Endothelial cell of umbilical vein (primary cell): ENCODE results near the gene TOM1. TPM values are rescaled to one million over a fixed set of nuclear protein-coding genes. Genes with fewer than 3 reads are reported as not detected.

Source experiments
- BruUV-seq: library from RNA; stranded (reverse); fragments of 400-500 nt; replicated peaks from 2 replicates; lab custom pipeline; 2021; lab: Mats Ljungman, UMichigan
- CTCF ChIA-PET: fragments of 300-600, 350-600 bp; sonication (Branson Sonifier 250); formaldehyde crosslinking; loops from one replicate; lab custom pipeline; 2021; ENCODE audit warnings: antibody characterized with exemption, inconsistent platforms; lab: Charles Lee
- POLR2A ChIA-PET: fragments of 300-600, 350-600 bp; sonication (Branson Sonifier 250); formaldehyde crosslinking; loops from one replicate; lab custom pipeline; 2021; ENCODE audit warnings: antibody characterized with exemption, inconsistent platforms; lab: Charles Lee
- DNase-seq: peaks from one replicate; pipeline ENCODE4 v3.0.0-alpha.2; 2011; ENCODE audit warnings: low read depth, low spot score
- FAIRE-seq: peaks from 2 replicates; lab custom pipeline; 2011; peaks lifted over from hg19 to GRCh38; lab: Jason Lieb, UNC
- H2AFZ ChIP-seq: 2 replicates; pipeline ENCODE4 v1.6.0; 2012; ENCODE audit warnings: low read depth, low read length, control low read depth, inconsistent platforms
- H3K27ac ChIP-seq: 2 replicates; pipeline ENCODE4 v1.5.1; 2011; ENCODE audit warnings: low read depth, mild to moderate bottlenecking, control low read depth, low read length, moderate library complexity; ENCODE audit not compliant: insufficient read depth
- H3K27me3 ChIP-seq, 2 experiments: 2 replicates each; pipeline versions ENCODE4 v1.6.0 to v1.6.1; 2011; ENCODE audit warnings: low read length in 2 of 2, mixed read lengths in 1 of 2; ENCODE audit not compliant: control insufficient read depth in 2 of 2, insufficient read depth in 2 of 2
- H3K36me3 ChIP-seq, 2 experiments: 2 replicates in 1 of 2; 3 replicates in 1 of 2; pipeline ENCODE4 v1.5.1; 2011; ENCODE audit warnings: low read length in 2 of 2, mild to moderate bottlenecking in 1 of 2, moderate library complexity in 1 of 2; ENCODE audit not compliant: control insufficient read depth in 2 of 2, insufficient read depth in 2 of 2; ENCODE audit errors: extremely low read depth in 1 of 2
- H3K4me1 ChIP-seq: 3 replicates; pipeline ENCODE4 v1.5.1; 2011; ENCODE audit warnings: mild to moderate bottlenecking, low read length; ENCODE audit not compliant: control insufficient read depth, insufficient read depth; ENCODE audit errors: extremely low read depth
- H3K4me2 ChIP-seq: 2 replicates; pipeline ENCODE4 v1.6.1; 2011; ENCODE audit warnings: low read length, control low read depth, mixed read lengths; ENCODE audit not compliant: insufficient read depth
- H3K4me3 ChIP-seq, 3 experiments: fragments of 200-600 bp in 1 of 3; sonication (generic), shearing (Covaris generic) in 1 of 3; replicated peaks in 1 of 3; 2 replicates each; pipeline ENCODE4 v1.5.1; 2011 to 2016; ENCODE audit warnings: control low read depth in 3 of 3, low read length in 3 of 3, mild to moderate bottlenecking in 2 of 3, inconsistent platforms in 1 of 3, low read depth in 1 of 3, moderate library complexity in 1 of 3; ENCODE audit not compliant: insufficient read depth in 1 of 3
- H3K79me2 ChIP-seq: 2 replicates; pipeline ENCODE4 v1.6.0; 2012; ENCODE audit warnings: low read length, inconsistent platforms; ENCODE audit not compliant: control insufficient read depth, insufficient read depth
- H3K9ac ChIP-seq: replicated peaks from 2 replicates; pipeline ENCODE3; 2011; ENCODE audit warnings: low read length, control low read depth; ENCODE audit not compliant: insufficient read depth; ENCODE audit errors: extremely low read depth
- H3K9me1 ChIP-seq: replicated peaks from 3 replicates; pipeline ENCODE4 v1.6.0; 2011; ENCODE audit warnings: mild to moderate bottlenecking, low read length; ENCODE audit not compliant: control insufficient read depth, insufficient read depth; ENCODE audit errors: extremely low read depth
- H3K9me3 ChIP-seq: replicated peaks from 2 replicates; pipeline ENCODE4 v1.5.1; 2012; ENCODE audit warnings: low read length, inconsistent platforms; ENCODE audit not compliant: control insufficient read depth, insufficient read depth
- H4K20me1 ChIP-seq: replicated peaks from 2 replicates; pipeline ENCODE3; 2011; ENCODE audit warnings: mild to moderate bottlenecking, low read length; ENCODE audit not compliant: control insufficient read depth, insufficient read depth; ENCODE audit errors: extremely low read depth
- CTCF ChIP-seq, 2 donors: IDR thresholded peaks; 1 replicate in 1 of 2; 2 replicates in 1 of 2; pipeline ENCODE4 v1.5.1; 2011; ENCODE audit warnings: low read length in 2 of 2, mild to moderate bottlenecking in 2 of 2, moderate library complexity in 2 of 2, control low read depth in 1 of 2, inconsistent platforms in 1 of 2, low read depth in 1 of 2; ENCODE audit not compliant: insufficient read depth in 1 of 2; ENCODE audit errors: extremely low read depth in 1 of 2
- EZH2 ChIP-seq: IDR thresholded peaks from 2 replicates; pipeline ENCODE4 v1.6.1; 2012; ENCODE audit warnings: borderline replicate concordance, low read depth, mild to moderate bottlenecking, moderate library complexity, low read length, inconsistent platforms; ENCODE audit not compliant: severe bottlenecking
- FOS ChIP-seq: IDR thresholded peaks from 2 replicates; pipeline ENCODE4 v1.6.1; 2011; ENCODE audit warnings: mild to moderate bottlenecking, low read length, moderate library complexity, borderline replicate concordance; ENCODE audit not compliant: insufficient read depth
- GATA2 ChIP-seq: IDR thresholded peaks from 2 replicates; pipeline ENCODE4 v1.7.0; 2011; ENCODE audit warnings: low read depth, mild to moderate bottlenecking, moderate library complexity, mixed read lengths, low read length; ENCODE audit not compliant: insufficient read length, insufficient read depth
- JUN ChIP-seq: IDR thresholded peaks from 2 replicates; pipeline ENCODE4 v1.6.1; 2011; ENCODE audit warnings: borderline replicate concordance, low read depth; ENCODE audit not compliant: insufficient read length, insufficient read depth
- MAX ChIP-seq: IDR thresholded peaks from 2 replicates; pipeline ENCODE4 v1.6.1; 2011; ENCODE audit not compliant: insufficient read depth, insufficient read length
- MYC ChIP-seq: IDR thresholded peaks from one replicate; pipeline ENCODE4 v1.6.1; 2011; ENCODE audit warnings: mild to moderate bottlenecking, low read depth, low read length
- POLR2A ChIP-seq: IDR thresholded peaks from 2 replicates; pipeline ENCODE4 v1.6.1; 2012; ENCODE audit warnings: low read depth, mild to moderate bottlenecking, control low read depth, low read length
- POLR2AphosphoS5 ChIP-seq: IDR thresholded peaks from 2 replicates; pipeline ENCODE4 v1.6.1; 2012; ENCODE audit warnings: low read depth, mild to moderate bottlenecking, control low read depth, low read length, moderate library complexity; ENCODE audit not compliant: insufficient read depth
- dilution Hi-C: fragments of 300-500 bp; cut with MboI; formaldehyde crosslinking; loops from one replicate; pipeline ENCODE4 v1.15.0; 2019; ENCODE audit warnings: low sequenced_read_pairs; ENCODE audit not compliant: extremely low pct_ligation_motif_present
- intact Hi-C: fragments of 100-400 bp; cut with micrococcal nuclease; formaldehyde crosslinking; loops from one replicate; pipeline ENCODE4 v1.10.0; 2022
- polyA plus RNA-seq, 4 experiments: library from polyadenylated mRNA; depleted of rRNA in 3 of 4; stranded (reverse) in 3 of 4; unstranded in 1 of 4; fragments of >200 nt; gene quantifications; 2 replicates each; pipeline versions ENCODE4 v1.2.1 to v1.2.3, GENCODE V29; 2011 to 2012; ENCODE audit warnings: missing spikeins in 1 of 4
- total RNA-seq: library from RNA; stranded (reverse); gene quantifications from 2 replicates; pipeline ENCODE4 v1.2.3, GENCODE V29; 2021

Gene TOM1
- total and polyA plus RNA-seq, 2 donors (not counting 3 experiments of a cell fraction or from before 2014, with no cell fraction given): 36.4 to 74.4 TPM

GRCh38 chr22:35380013-35380412 is 80.3 kb downstream of the TOM1 start:
- POLR2A ChIA-PET: no interaction called here
- Histone ChIP-seq H3K4me2 (peak overlapping the region; percentile 58), H3K4me3 (no peak overlapping the region), H4K20me1 (no peaks in the 10 kb centered on the region), H3K36me3 (peaks cover under 1 to 12% of the 10 kb centered on the region in 2 experiments), H2AFZ (peak overlapping the region; percentile 67), H3K9me3 (no peaks in the 10 kb centered on the region), H3K9ac (no peak overlapping the region), H3K79me2 (peaks cover 13% of the 10 kb centered on the region), H3K9me1 (no peaks in the 10 kb centered on the region), H3K27me3 (no peaks in the 10 kb centered on the region), H3K27ac (peak overlapping the region; percentile 57), H3K4me1 (peaks cover 34% of the 10 kb centered on the region)
- intact Hi-C loops (loop anchor here (2.0 kb wide), 1 partner anchor 17 kb away; no protein-coding TSS in a partner anchor), dilution Hi-C loops (no loop called here)
- TF ChIP-seq JUN: no peak
- TF ChIP-seq GATA2: no peak
- no peak for TF ChIP-seq CTCF (IDR thresholded peaks at IDR 0.05; ENCODE audit: extremely low read depth in 1 of 2, insufficient read depth in 1 of 2, low read depth in 1 of 2, low read length in 2 of 2)
- no peak for TF ChIP-seq MAX
- no peak for TF ChIP-seq POLR2A
- no peak for TF ChIP-seq POLR2AphosphoS5
- no peak for TF ChIP-seq EZH2
- TF ChIP-seq MYC: no peak
- TF ChIP-seq FOS: no peak
- CTCF ChIA-PET: interaction anchor here (1.0 to 3.3 kb wide), 3 partner anchors 8 to 29 kb away, joined by 3 to 32 read pairs (median 3); no protein-coding TSS in a partner anchor
- DNase-seq (peak; percentile 32), FAIRE-seq (peak; percentile 68)
- no TSS peak for BruUV-seq
